Glutamatergic neuron (in vitro differentiated cells): ENCODE measurements around the gene EDC4. TPM values are rescaled to one million over a fixed set of nuclear protein-coding genes. Genes with fewer than 3 reads are reported as not detected.

Experiments used
- DNase-seq: peaks from one replicate; pipeline ENCODE4 v3.0.0; 2022
- H3K27ac Mint-ChIP-seq: one replicate; pipeline ENCODE4 v1.8.0; 2020; ENCODE audit warnings: mild to moderate bottlenecking, mixed read lengths, inconsistent platforms; ENCODE audit not compliant: unreplicated experiment
- H3K27me3 Mint-ChIP-seq: one replicate; pipeline ENCODE4 v1.8.0; 2020; ENCODE audit warnings: mild to moderate bottlenecking, moderate library complexity, mixed read lengths, inconsistent platforms; ENCODE audit not compliant: unreplicated experiment
- H3K36me3 Mint-ChIP-seq: one replicate; pipeline ENCODE4 v1.8.0; 2020; ENCODE audit warnings: mild to moderate bottlenecking, mixed read lengths, inconsistent platforms; ENCODE audit not compliant: unreplicated experiment
- H3K4me1 Mint-ChIP-seq: one replicate; pipeline ENCODE4 v1.8.0; 2020; ENCODE audit warnings: mild to moderate bottlenecking, low read depth, mixed read lengths, inconsistent platforms; ENCODE audit not compliant: unreplicated experiment
- H3K4me3 Mint-ChIP-seq: one replicate; pipeline ENCODE4 v1.8.0; 2020; ENCODE audit warnings: mild to moderate bottlenecking, mixed read lengths, inconsistent platforms; ENCODE audit not compliant: unreplicated experiment
- H3K9me3 Mint-ChIP-seq: one replicate; pipeline ENCODE4 v1.8.0; 2020; ENCODE audit warnings: mild to moderate bottlenecking, moderate library complexity, mixed read lengths, inconsistent platforms; ENCODE audit not compliant: unreplicated experiment
- total RNA-seq: library from RNA; stranded (reverse); fragmentation: NEBNext Ultra II Directional; extraction: Animal tissue kit (Norgen Biotek cat#: 25700); gene quantifications from one replicate; pipeline ENCODE4 v1.2.1, GENCODE V29; 2021; ENCODE audit not compliant: unreplicated experiment
- TF ChIP-seq, protein P1 (sequence below): fragments of 200-600 bp; sonication (generic); IDR thresholded peaks from one replicate; pipeline ENCODE4 v1.5.0; 2021; ENCODE audit not compliant: partially characterized antibody, unreplicated experiment

EDC4 gene
- total RNA-seq, 1 donor from 2014 or later = 142 TPM

DNA sequence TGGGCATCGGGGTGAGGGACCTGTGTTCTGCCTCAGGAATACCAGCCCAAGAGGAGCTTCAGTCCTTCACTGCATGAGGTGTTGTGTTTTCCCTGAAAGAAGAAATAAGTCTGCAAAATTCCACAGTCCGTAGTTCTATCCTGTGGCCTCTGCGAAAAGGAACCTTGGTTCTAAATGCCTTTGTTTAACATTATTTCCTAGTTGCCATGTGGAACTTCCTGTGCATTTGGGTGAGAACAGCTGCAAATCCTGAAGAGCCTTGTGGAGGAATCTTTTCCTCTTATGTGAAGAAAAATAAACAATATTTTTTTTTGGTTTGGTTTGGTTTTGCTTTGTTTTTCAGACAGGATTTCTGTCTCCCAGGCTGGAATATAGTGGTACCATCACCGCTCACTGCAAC lies 30.0 kb downstream of the EDC4 start:
- Mint-ChIP-seq H3K27me3 (peaks cover 2% of the 10 kb centered on the region), H3K4me3 (no peak overlapping the region), H3K36me3 (no peaks in the 10 kb centered on the region), H3K27ac (no peak overlapping the region), H3K9me3 (peaks cover 1% of the 10 kb centered on the region), H3K4me1 (peaks cover 10% of the 10 kb centered on the region)
- TF ChIP-seq, protein P1, sequence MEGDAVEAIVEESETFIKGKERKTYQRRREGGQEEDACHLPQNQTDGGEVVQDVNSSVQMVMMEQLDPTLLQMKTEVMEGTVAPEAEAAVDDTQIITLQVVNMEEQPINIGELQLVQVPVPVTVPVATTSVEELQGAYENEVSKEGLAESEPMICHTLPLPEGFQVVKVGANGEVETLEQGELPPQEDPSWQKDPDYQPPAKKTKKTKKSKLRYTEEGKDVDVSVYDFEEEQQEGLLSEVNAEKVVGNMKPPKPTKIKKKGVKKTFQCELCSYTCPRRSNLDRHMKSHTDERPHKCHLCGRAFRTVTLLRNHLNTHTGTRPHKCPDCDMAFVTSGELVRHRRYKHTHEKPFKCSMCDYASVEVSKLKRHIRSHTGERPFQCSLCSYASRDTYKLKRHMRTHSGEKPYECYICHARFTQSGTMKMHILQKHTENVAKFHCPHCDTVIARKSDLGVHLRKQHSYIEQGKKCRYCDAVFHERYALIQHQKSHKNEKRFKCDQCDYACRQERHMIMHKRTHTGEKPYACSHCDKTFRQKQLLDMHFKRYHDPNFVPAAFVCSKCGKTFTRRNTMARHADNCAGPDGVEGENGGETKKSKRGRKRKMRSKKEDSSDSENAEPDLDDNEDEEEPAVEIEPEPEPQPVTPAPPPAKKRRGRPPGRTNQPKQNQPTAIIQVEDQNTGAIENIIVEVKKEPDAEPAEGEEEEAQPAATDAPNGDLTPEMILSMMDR = no peak
- no peak for DNase-seq

DNA sequence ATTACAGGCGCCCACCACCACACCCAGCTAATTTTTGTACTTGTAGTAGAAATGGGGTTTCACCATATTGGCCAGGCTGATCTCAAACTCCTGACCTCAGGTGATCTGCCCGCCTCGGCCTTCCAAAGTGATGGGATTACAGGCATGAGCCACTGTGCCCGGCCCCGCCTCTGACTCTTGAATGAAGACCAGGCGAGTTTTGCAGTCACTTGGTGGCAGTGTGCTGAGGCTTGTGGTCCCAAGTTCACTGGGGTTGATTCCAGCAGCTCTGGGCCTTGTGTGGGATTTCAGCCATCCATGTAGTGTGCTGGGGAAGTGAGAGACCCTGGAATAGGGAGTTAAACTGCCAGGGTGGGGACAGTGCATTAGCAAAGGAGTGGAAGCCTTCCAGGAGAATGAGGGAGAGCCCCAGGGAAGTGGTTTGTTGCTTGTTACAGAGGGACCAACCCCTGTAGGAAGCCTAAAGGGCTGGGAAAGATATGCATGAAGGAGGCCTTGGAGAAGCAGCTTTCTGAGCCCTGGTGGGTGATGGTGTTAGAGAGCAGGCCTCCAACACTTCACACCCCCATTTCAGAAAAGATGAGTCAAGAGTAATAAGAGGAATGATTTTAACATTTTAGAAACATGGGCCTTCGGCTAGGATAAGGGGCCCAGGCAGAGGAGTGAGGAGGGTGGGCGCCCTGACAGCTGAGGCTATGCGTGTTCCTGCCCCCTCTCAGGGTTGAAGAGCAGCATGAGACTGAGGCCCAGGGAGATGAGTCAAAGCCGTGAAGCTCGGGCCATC lies 34.7 kb downstream of the EDC4 start:
- Mint-ChIP-seq H3K27me3 (no peaks in the 10 kb centered on the region), H3K9me3 (peaks cover 4% of the 10 kb centered on the region), H3K27ac (no peak overlapping the region), H3K4me3 (peak overlapping the region; percentile 25), H3K36me3 (no peaks in the 10 kb centered on the region), H3K4me1 (no peaks in the 10 kb centered on the region)
- TF ChIP-seq, protein P1 = no peak
- no peak for DNase-seq

DNA sequence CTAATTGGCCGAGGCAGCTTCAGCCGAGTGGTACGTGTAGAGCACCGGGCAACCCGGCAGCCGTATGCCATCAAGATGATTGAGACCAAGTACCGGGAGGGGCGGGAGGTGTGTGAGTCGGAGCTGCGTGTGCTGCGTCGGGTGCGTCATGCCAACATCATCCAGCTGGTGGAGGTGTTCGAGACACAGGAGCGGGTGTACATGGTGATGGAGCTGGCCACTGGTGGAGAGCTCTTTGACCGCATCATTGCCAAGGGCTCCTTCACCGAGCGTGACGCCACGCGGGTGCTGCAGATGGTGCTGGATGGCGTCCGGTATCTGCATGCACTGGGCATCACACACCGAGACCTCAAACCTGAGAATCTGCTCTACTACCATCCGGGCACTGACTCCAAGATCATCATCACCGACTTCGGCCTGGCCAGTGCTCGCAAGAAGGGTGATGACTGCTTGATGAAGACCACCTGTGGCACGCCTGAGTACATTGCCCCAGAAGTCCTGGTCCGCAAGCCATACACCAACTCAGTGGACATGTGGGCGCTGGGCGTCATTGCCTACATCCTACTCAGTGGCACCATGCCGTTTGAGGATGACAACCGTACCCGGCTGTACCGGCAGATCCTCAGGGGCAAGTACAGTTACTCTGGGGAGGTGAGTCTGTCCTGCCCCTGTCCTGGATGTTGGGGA lies 36.3 kb downstream of the EDC4 start:
- TF ChIP-seq, protein P1 = no peak
- Mint-ChIP-seq H3K27me3 (no peaks in the 10 kb centered on the region), H3K27ac (no peak overlapping the region), H3K36me3 (no peaks in the 10 kb centered on the region), H3K4me3 (no peak overlapping the region), H3K4me1 (no peaks in the 10 kb centered on the region), H3K9me3 (peaks cover 4% of the 10 kb centered on the region)
- no peak for DNase-seq

DNA sequence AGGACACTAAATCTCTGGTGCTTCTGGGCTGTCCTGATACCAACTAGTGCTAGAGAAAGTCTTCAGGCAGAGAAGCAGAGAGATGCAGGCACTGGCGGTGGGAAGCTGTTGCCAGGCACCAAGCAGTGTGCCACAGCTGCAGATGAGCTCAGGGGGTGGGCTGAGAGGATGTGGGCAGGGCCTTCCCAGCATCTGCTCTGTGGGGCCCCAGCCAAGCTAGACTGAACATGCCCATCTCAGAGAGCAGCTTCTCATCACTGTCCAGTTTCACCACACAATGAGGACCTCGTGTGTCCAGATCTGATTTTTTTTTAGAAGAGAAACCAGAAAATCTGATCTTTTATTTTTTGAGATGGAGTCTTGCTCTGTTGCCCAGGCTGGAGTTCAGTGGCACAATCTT lies 37.3 kb downstream of the EDC4 start:
- no peaks in the 10 kb centered on the region for H3K36me3 Mint-ChIP-seq
- peaks cover 4% of the 10 kb centered on the region for H3K4me1 Mint-ChIP-seq
- H3K4me3 Mint-ChIP-seq = no peak overlapping the region
- H3K27ac Mint-ChIP-seq = no peak overlapping the region
- TF ChIP-seq, protein P1 = no peak
- H3K9me3 Mint-ChIP-seq = peaks cover 4% of the 10 kb centered on the region
- H3K27me3 Mint-ChIP-seq = peaks cover 2% of the 10 kb centered on the region
- DNase-seq = no peak
